IMR-90 (cell line): ENCODE measurements around the gene GBP6. TPM values are rescaled to one million over a fixed set of nuclear protein-coding genes. Genes with fewer than 3 reads are reported as not detected.
"Not testable (repeated sequence)": the region's sequence is repeated elsewhere in the genome, so short reads cannot be mapped to it uniquely, and the experiment has no call there.

Experiments
- ATAC-seq: fragments of 200-7000 bp; cut with Tn5 transposase; 2 replicates; pipeline ENCODE4 v1.9.1; 2020; ENCODE audit warnings: low read depth, mild to moderate bottlenecking, moderate library complexity
- BruUV-seq: library from RNA; stranded (reverse); fragments of 400-500 nt; replicated peaks from 2 replicates; lab custom pipeline; 2021; lab: Mats Ljungman, UMichigan
- CTCF ChIA-PET: fragments of 300-600 bp; formaldehyde crosslinking; extraction: SDS; loops from one replicate; lab custom pipeline; 2021; ENCODE audit warnings: antibody characterized with exemption; lab: Yijun Ruan, JAX
- POLR2A ChIA-PET: fragments of 300-600 bp; sonication (Branson Sonifier 250); formaldehyde crosslinking; loops from one replicate; lab custom pipeline; 2022; ENCODE audit warnings: antibody characterized with exemption; ENCODE audit not compliant: unreplicated experiment; lab: Charles Lee
- DNase-seq: peaks from one replicate; pipeline ENCODE4 v3.0.0; 2013
- H2AFZ ChIP-seq: replicated peaks from 2 replicates; pipeline ENCODE3; 2013; ENCODE audit warnings: low read length, mild to moderate bottlenecking; ENCODE audit not compliant: poor library complexity
- H2AK5ac ChIP-seq: 2 replicates; pipeline ENCODE4 v1.6.1; 2013; ENCODE audit warnings: low read depth, low read length, inconsistent platforms
- H2AK9ac ChIP-seq: replicated peaks from 2 replicates; pipeline ENCODE3; 2013; ENCODE audit warnings: mild to moderate bottlenecking, low read depth, low read length, moderate library complexity; ENCODE audit not compliant: poor library complexity
- H2BK120ac ChIP-seq: 2 replicates; pipeline ENCODE4 v1.6.1; 2013; ENCODE audit warnings: low read depth, low read length, inconsistent platforms
- H2BK15ac ChIP-seq: 3 replicates; pipeline ENCODE4 v1.6.1; 2013; ENCODE audit warnings: low read depth, low read length, inconsistent platforms
- H2BK20ac ChIP-seq: 2 replicates; pipeline ENCODE4 v1.6.1; 2013; ENCODE audit warnings: low read depth, mild to moderate bottlenecking, inconsistent platforms, low read length, moderate library complexity
- H2BK5ac ChIP-seq: 2 replicates; pipeline ENCODE4 v1.6.1; 2013; ENCODE audit warnings: mild to moderate bottlenecking, low read depth, low read length, inconsistent platforms; ENCODE audit not compliant: poor library complexity, severe bottlenecking
- H3K14ac ChIP-seq: replicated peaks from 2 replicates; pipeline ENCODE4 v1.6.1; 2013; ENCODE audit warnings: low read depth, low read length, inconsistent platforms
- H3K18ac ChIP-seq: 2 replicates; pipeline ENCODE4 v1.6.1; 2013; ENCODE audit warnings: low read depth, low read length, control low read depth
- H3K23ac ChIP-seq: 2 replicates; pipeline ENCODE4 v1.6.1; 2013; ENCODE audit warnings: low read depth, low read length, inconsistent platforms
- H3K27ac ChIP-seq: 2 replicates; pipeline ENCODE4 v1.5.1; 2013; ENCODE audit warnings: mild to moderate bottlenecking, control low read depth, low read length; ENCODE audit not compliant: insufficient read depth
- H3K27me3 ChIP-seq: 2 replicates; pipeline ENCODE4 v1.6.1; 2013; ENCODE audit warnings: low read length; ENCODE audit not compliant: control insufficient read depth, insufficient read depth
- H3K36me3 ChIP-seq: 2 replicates; pipeline ENCODE4 v1.6.1; 2013; ENCODE audit warnings: low read length, mixed read lengths; ENCODE audit not compliant: control insufficient read depth, insufficient read depth
- H3K4ac ChIP-seq: 2 replicates; pipeline ENCODE4 v1.6.1; 2013; ENCODE audit warnings: low read depth, low read length, inconsistent platforms
- H3K4me1 ChIP-seq: 2 replicates; pipeline ENCODE4 v1.6.1; 2013; ENCODE audit warnings: low read length, mixed read lengths; ENCODE audit not compliant: control insufficient read depth, insufficient read depth
- H3K4me2 ChIP-seq: 2 replicates; pipeline ENCODE4 v1.6.1; 2013; ENCODE audit warnings: low read depth, mild to moderate bottlenecking, control low read depth, low read length, moderate library complexity
- H3K4me3 ChIP-seq: 2 replicates; pipeline ENCODE4 v1.5.1; 2013; ENCODE audit warnings: low read depth, mild to moderate bottlenecking, control low read depth, low read length, moderate library complexity; ENCODE audit not compliant: insufficient read depth
- H3K56ac ChIP-seq: 2 replicates; pipeline ENCODE4 v1.6.1; 2013; ENCODE audit warnings: low read length, inconsistent platforms; ENCODE audit not compliant: insufficient read depth; ENCODE audit errors: extremely low read depth
- H3K79me1 ChIP-seq, 2 experiments: 2 replicates each; pipeline ENCODE4 v1.6.1; 2013; ENCODE audit warnings: low read length in 2 of 2, inconsistent platforms in 1 of 2, low read depth in 1 of 2
- H3K9ac ChIP-seq: 2 replicates; pipeline ENCODE4 v1.6.1; 2013; ENCODE audit warnings: low read depth, low read length, control low read depth
- H3K9me1 ChIP-seq: 2 replicates; pipeline ENCODE4 v1.6.1; 2013; ENCODE audit warnings: low read length, inconsistent platforms; ENCODE audit not compliant: insufficient read depth
- H3K9me3 ChIP-seq: 2 replicates; pipeline ENCODE4 v1.6.1; 2013; ENCODE audit warnings: low read length; ENCODE audit not compliant: control insufficient read depth, insufficient read depth
- H4K20me1 ChIP-seq: 2 replicates; pipeline ENCODE4 v1.6.1; 2013; ENCODE audit warnings: low read length, inconsistent platforms; ENCODE audit not compliant: insufficient read depth
- H4K5ac ChIP-seq: 2 replicates; pipeline ENCODE4 v1.6.1; 2013; ENCODE audit warnings: mild to moderate bottlenecking, low read depth, low read length, control low read depth
- H4K8ac ChIP-seq, 2 experiments: 2 replicates each; pipeline ENCODE4 v1.6.1; 2013; ENCODE audit warnings: low read depth in 2 of 2, low read length in 2 of 2, control low read depth in 1 of 2, inconsistent platforms in 1 of 2
- H4K91ac ChIP-seq: 2 replicates; pipeline ENCODE4 v1.6.1; 2013; ENCODE audit warnings: low read depth, low read length, inconsistent platforms; ENCODE audit not compliant: insufficient read depth
- CHD1 ChIP-seq: IDR thresholded peaks from 2 replicates; pipeline ENCODE4 v1.6.1; 2012; ENCODE audit warnings: low read depth, low read length, improper control_type of control experiment
- MAFK ChIP-seq: IDR thresholded peaks from 2 replicates; pipeline ENCODE4 v1.6.1; 2012; ENCODE audit warnings: low read depth, low read length, improper control_type of control experiment
- RAD21 ChIP-seq: IDR thresholded peaks from 2 replicates; pipeline ENCODE4 v1.6.1; 2012; ENCODE audit warnings: low read length, improper control_type of control experiment
- RCOR1 ChIP-seq: IDR thresholded peaks from 2 replicates; pipeline ENCODE4 v1.6.1; 2012; ENCODE audit warnings: mild to moderate bottlenecking, low read length, improper control_type of control experiment; ENCODE audit not compliant: insufficient replicate concordance
- WGBS, 2 experiments: methylation state at CpG; one replicate each; pipeline versions ENCODE4 v1.1.5 to v1.1.7; 2013; ENCODE audit warnings: missing lambda C conversion rate in 2 of 2; ENCODE audit not compliant: insufficient read length in 1 of 2; ENCODE audit errors: extremely low coverage in 2 of 2; 5-methylcytosine and 5-hydroxymethylcytosine counted together
- dilution Hi-C: fragments of 300-500 bp; cut with HindIII; formaldehyde crosslinking; loops from one replicate; pipeline ENCODE4 v1.14.3; 2018; ENCODE audit warnings: low sequenced_read_pairs; ENCODE audit not compliant: unreplicated experiment
- in situ Hi-C: fragments of 300-500 bp; cut with MboI; formaldehyde crosslinking; loops from 3 replicates; pipeline ENCODE4 v1.14.3; 2019; ENCODE audit warnings: low sequenced_read_pairs, inconsistent platforms, mixed read lengths
- intact Hi-C: fragments of 100-400 bp; cut with micrococcal nuclease; formaldehyde crosslinking; loops from 2 replicates; pipeline ENCODE4 v1.10.0; 2022
- polyA plus RNA-seq, 3 experiments: library from polyadenylated mRNA; depleted of rRNA; stranded (reverse); fragments of >200 nt; gene quantifications; 2 replicates each; pipeline ENCODE4 v1.2.3, GENCODE V29; 2012; ENCODE audit warnings: low replicate concordance in 1 of 3
- total RNA-seq: library from RNA; depleted of rRNA; stranded (reverse); fragments of >200 nt; gene quantifications from 2 replicates; pipeline ENCODE4 v1.2.3, GENCODE V29; 2012
- TF ChIP-seq, protein P1 (sequence below): conservative IDR thresholded peaks from 2 replicates; pipeline ENCODE4 v1.5.1; 2012; ENCODE audit warnings: mild to moderate bottlenecking, low read depth, low read length, improper control_type of control experiment
- TF ChIP-seq, protein P2 (sequence below): fragments of 150-350 bp; IDR thresholded peaks from 2 replicates; pipeline ENCODE4 v1.6.1; 2016; ENCODE audit warnings: low read depth, mild to moderate bottlenecking, low read length, moderate library complexity, borderline replicate concordance

GBP6 gene
- total and polyA plus RNA-seq, 2 of the 4 experiments (the other 2 are of a cell fraction) = not detected

DNA sequence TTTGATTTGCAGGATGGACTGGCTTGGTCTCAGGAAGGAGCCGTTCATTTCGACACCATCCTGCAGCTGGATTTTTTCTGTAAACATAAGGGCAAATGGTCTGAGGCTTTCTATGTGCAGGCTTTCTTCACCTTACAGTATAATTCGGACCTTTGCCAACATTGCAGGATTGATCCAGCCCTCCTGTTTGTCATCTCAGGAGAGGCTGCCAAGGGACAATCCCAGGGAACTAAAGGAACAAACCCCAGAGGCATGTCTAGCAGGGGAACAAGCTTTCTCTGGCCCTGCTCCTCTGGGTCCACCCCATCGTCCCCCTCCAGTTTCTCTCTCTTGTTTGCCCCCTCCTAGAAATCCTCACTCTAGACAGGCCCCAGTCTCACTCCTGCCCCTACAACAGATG lies 24.8 kb upstream of the GBP6 start:
- dilution Hi-C loops (no loop called here), in situ Hi-C loops (no loop called here), intact Hi-C loops (no loop called here)
- Histone ChIP-seq H3K9me1 (no peaks in the 10 kb centered on the region), H3K27ac (no peak overlapping the region), H3K27me3 (no peaks in the 10 kb centered on the region; the same call in 1 of the 2 replicates), H3K4me1 (no peaks in the 10 kb centered on the region), H2BK15ac (no peak overlapping the region), H2AK9ac (no peak overlapping the region), H2BK20ac (no peak overlapping the region), H3K79me1 (no peaks in the 10 kb centered on the region), H3K56ac (no peak overlapping the region), H2BK5ac (no peak overlapping the region), H3K4me3 (no peak overlapping the region), H2AK5ac (no peak overlapping the region), H3K9me3 (no peaks in the 10 kb centered on the region), H4K20me1 (no peaks in the 10 kb centered on the region), H3K9ac (no peak overlapping the region), H3K14ac (no peak overlapping the region), H3K4ac (no peak overlapping the region), H2BK120ac (no peak overlapping the region), H4K5ac (no peak overlapping the region), H4K8ac (no peak overlapping the region), H3K36me3 (no peaks in the 10 kb centered on the region), H4K91ac (no peak overlapping the region), H3K18ac (no peak overlapping the region), H3K23ac (no peak overlapping the region), H2AFZ (no peak overlapping the region), H3K4me2 (no peak overlapping the region)
- no CpG with 5 or more reads among the region's 4 CpGs for WGBS, 2 experiments
- ATAC-seq (no peak), DNase-seq (no peak)
- no TSS peak for BruUV-seq
- TF ChIP-seq RAD21 (no peak), MAFK (no peak), RCOR1 (no peak), CHD1 (no peak)
- TF ChIP-seq, protein P1, sequence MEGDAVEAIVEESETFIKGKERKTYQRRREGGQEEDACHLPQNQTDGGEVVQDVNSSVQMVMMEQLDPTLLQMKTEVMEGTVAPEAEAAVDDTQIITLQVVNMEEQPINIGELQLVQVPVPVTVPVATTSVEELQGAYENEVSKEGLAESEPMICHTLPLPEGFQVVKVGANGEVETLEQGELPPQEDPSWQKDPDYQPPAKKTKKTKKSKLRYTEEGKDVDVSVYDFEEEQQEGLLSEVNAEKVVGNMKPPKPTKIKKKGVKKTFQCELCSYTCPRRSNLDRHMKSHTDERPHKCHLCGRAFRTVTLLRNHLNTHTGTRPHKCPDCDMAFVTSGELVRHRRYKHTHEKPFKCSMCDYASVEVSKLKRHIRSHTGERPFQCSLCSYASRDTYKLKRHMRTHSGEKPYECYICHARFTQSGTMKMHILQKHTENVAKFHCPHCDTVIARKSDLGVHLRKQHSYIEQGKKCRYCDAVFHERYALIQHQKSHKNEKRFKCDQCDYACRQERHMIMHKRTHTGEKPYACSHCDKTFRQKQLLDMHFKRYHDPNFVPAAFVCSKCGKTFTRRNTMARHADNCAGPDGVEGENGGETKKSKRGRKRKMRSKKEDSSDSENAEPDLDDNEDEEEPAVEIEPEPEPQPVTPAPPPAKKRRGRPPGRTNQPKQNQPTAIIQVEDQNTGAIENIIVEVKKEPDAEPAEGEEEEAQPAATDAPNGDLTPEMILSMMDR = no peak
- TF ChIP-seq, protein P2, sequence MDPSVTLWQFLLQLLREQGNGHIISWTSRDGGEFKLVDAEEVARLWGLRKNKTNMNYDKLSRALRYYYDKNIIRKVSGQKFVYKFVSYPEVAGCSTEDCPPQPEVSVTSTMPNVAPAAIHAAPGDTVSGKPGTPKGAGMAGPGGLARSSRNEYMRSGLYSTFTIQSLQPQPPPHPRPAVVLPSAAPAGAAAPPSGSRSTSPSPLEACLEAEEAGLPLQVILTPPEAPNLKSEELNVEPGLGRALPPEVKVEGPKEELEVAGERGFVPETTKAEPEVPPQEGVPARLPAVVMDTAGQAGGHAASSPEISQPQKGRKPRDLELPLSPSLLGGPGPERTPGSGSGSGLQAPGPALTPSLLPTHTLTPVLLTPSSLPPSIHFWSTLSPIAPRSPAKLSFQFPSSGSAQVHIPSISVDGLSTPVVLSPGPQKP = no peak
- POLR2A ChIA-PET = no interaction called here
- CTCF ChIA-PET = interaction anchor here (0.9 kb wide), 1 partner anchor 28 kb away, joined by 3 read pairs; no protein-coding TSS in a partner anchor

DNA sequence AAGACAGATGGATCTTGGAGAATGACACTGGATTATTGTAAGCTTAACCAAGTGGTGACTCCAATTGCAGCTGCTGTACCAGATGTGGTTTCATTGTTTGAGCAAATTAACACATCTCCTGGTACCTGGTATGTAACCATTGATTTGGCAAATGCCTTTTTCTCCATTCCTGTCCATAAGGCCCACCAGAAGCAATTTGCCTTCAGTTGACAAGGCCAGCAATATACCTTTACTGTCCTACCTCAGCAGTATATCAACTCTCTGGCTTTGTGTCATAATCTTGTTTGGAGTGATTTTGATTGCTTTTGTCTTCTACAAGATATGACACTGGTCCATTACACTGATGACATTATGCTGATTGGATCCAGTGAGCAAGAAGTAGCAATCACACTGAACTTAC lies 18.4 kb upstream of the GBP6 start:
- H3K27me3 ChIP-seq, H3K4me2 ChIP-seq, H2BK120ac ChIP-seq, H3K4ac ChIP-seq, dilution Hi-C loops, H3K18ac ChIP-seq, H2AK9ac ChIP-seq, H3K4me1 ChIP-seq, H2AK5ac ChIP-seq, H3K9me1 ChIP-seq, H3K27ac ChIP-seq, H4K20me1 ChIP-seq, H2BK20ac ChIP-seq, H3K4me3 ChIP-seq, H2BK5ac ChIP-seq, ATAC-seq, POLR2A ChIA-PET, BruUV-seq, H3K23ac ChIP-seq, H3K9me3 ChIP-seq, H2AFZ ChIP-seq, H2BK15ac ChIP-seq, H4K8ac ChIP-seq, H3K79me1 ChIP-seq, H4K5ac ChIP-seq, in situ Hi-C loops, H3K9ac ChIP-seq, DNase-seq, CTCF ChIA-PET, H3K36me3 ChIP-seq, H3K56ac ChIP-seq, H3K14ac ChIP-seq, intact Hi-C loops, H4K91ac ChIP-seq: not testable (repeated sequence)
